GM18870 (cell line): ENCODE measurements around the gene GAS6.

ENCODE experiments used
- ATAC-seq: cut with Tn5 transposase; IDR thresholded peaks from one replicate; pipeline ENCODE4 v1.9.1; 2021; ENCODE audit warnings: moderate library complexity; ENCODE audit not compliant: unreplicated experiment

The GAS6 gene

DNA sequence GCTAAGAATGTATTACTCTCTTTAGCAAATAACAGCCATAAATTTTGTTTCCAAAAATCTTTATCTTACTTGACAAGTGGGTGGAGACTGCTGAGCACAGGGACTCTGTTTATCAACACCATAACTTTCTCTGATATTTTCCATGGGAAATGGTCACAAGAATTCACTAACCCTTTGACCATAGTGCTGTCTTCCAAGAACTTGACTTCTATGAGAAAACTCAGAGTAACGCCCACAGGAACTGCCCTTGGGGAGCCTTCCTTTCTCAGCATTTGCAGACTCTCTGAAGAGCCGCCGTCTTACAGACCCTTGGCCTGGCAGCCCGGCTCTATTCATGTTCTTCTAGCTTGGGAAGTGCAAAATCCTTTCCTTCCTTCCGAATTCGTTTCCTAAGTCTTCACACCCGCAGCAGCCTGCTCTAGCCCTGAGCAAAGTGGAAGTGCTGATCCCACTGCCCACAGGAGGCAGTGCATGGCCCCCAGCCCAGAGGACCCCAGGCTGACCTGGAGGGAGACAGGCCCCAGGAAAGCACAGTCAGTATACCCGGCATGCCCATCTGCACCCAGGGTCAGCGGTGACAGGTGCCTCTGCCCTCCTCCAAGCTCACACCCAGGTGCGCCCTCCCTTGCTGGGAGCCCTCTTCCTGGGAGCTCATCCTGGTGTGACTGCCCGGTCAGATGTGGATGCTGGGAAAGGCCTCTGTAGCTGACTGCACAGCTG is 10.2 kb downstream of the GAS6 start:
- no peak for ATAC-seq

DNA sequence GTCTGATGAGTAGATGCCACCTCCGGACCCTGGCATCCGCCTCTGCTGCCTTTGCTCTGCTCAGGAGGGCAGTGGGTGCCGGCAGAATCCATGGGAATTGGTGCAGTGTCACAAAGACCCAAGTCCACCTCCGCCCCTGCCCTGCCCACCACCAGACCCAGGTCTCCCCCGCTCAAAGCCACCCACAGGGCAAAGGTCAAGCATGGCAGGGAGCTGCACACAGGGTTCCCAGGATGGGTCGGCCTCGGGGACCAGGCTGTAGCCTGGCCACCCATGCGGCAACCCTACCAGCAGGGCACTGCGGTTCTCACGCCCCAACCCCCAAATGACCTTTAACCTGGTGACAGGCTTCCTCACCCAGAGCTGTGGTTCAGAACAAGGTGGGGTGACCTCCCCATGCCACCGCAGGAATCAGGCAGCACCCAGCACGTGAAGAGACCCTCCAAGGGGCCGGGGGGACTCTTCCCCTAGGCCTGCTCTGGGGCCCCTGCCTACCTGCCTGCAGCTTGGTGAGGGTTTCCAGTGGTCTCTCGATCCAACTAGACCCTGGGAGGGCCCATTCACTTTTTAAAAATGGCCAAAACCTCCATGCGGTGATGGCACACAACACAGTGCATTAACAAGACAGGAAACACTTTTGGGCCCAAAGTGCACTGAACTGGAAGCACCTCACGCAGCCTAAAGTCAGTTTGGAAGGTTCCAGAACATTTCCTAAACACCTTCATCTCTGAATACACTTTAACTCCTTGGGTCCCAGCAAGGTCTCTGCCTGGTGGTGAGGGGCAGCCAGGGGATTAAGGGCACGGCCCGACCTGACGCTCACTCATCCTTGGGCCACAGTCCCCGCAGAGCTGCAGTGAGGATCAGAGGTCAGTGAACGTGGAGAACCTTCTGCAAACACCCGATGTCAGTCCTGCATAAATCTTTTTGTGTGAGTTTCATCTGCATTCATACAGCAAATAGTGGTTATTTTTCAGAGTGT is 11.0 kb downstream of the GAS6 start:
- no peak for ATAC-seq

DNA sequence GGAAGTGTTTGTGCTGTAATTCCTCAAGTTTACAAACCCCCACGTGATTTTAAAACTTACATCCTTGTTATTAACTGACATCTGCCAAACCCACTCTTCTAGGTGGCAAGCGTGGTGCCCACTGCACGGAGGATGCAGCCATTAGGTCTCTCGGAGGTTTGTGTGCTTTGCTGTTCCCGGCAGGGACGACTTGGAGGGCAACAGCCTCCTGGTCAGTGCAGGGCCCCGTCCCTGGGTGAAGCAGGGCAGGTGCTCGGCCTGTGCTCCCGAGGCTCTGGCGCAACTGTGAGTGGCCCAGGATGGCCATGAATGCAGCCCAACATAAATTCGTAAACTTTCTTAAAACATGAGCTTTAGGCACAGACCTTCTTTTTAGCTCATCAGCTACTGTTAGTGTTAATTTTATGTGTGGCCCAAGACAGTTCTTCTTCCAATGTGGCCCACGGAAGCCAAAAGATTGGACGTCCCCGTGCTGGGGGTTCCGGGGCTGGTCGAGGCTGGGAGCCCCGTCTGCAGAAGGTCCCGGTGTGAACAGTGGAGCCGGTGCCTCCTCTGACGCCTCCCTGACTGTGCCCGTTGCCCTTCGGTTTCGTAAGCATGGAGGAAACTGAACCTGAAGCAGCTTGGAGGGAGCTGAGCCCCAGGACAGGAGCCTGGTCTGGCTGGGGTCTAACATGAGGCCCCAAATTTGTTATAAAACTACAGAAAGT is 11.9 kb downstream of the GAS6 start:
- ATAC-seq = no peak

DNA sequence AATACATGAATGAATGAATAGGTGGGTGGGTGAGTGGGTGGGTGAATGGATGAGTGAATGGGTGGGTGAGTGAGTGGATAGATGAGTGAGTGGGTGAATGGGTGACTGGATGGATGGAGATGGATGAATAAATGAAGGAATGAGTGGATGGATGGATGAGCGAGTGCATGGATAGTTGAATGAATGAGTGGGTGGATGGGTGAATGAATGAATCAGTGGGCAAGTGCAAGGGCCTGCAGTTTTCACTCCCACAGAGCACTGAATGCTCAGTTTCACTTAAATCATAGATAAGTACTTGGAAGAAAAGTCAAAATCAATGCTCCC is 12.4 kb downstream of the GAS6 start:
- no peak for ATAC-seq

DNA sequence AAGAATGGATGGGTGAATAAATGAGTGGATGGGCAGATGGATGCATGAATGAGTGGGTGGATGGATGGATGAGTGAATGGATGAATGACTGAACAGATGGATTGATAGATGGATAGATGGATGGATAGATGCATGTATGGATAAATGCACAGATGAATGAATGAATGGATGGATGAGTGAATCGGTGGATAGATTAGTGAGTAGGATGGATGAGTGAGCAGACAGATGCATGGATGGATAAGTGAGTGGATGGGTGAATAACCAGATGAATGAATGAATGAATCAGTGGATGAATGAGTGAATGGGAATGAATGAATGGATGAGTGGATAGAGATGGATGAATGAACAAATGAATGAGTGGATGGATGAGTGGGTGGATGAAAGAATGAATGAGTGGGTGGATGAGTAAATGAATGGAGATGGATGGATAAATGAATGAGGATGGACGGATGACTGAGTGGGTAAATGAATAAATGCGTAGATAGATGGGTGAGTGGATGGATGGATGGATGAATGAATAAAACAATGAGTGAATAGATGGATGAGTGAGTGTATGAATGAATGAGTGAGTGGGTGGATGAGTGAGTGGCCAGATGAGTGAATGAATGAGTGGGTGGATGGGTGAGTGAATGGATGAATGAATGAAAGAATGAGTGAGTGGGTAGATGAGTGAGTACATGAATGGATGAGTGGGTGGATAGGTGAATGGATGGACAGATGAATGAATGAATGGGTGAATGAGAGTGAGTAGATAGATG is 13.0 kb downstream of the GAS6 start:
- ATAC-seq = no peak

DNA sequence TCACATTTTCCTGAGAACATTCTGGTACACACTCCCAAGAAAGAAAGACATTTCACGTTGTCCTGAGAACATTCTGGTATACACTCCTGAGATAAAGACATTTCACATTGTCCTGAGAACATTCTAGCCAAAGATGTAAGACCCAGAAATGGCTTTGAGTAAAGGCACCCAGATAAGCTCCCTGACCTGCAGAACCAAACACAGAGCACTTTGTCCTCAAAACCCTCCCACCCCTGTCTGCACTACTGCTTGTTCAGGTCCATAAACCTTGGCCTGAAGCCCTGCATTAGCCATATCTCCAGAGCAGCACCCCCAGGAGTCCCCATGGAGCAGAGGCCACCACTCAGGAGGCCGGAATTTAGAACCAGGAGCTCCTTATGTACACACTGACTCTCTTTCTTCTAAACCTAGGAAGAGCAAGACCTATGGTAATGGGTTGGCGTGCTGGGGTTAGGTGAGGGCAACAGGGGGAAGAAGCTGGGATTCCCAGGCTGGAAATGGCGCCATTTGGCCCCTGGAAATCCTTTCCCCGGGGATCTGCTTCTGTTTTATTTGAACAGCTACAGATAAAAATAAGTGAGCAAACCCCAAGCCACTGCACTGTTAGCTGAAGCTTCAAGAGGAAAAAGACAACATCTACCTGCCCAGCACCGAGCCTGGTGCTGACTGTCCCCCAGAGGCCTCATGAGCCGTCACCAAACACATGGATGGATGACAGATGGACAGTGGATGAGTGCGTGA is 13.7 kb downstream of the GAS6 start:
- no peak for ATAC-seq

DNA sequence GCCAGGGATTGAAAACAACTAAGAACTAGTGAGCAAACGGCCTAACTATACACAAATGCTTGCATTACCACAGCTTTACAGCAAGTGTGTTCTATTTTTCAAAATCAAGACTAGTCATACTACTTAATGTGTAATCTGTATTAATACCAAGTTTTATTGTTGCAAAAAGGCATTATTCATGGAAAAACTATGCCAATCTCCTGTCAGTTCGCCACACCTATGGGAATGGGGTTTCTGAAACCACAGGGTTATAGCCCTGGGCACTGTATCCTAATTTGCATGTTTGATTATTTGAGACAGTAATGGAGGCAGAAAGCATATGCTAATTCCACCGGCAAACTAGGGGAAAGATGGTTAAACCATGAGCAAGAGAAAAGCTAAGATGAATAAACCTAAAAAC is 14.3 kb downstream of the GAS6 start:
- no peak for ATAC-seq

DNA sequence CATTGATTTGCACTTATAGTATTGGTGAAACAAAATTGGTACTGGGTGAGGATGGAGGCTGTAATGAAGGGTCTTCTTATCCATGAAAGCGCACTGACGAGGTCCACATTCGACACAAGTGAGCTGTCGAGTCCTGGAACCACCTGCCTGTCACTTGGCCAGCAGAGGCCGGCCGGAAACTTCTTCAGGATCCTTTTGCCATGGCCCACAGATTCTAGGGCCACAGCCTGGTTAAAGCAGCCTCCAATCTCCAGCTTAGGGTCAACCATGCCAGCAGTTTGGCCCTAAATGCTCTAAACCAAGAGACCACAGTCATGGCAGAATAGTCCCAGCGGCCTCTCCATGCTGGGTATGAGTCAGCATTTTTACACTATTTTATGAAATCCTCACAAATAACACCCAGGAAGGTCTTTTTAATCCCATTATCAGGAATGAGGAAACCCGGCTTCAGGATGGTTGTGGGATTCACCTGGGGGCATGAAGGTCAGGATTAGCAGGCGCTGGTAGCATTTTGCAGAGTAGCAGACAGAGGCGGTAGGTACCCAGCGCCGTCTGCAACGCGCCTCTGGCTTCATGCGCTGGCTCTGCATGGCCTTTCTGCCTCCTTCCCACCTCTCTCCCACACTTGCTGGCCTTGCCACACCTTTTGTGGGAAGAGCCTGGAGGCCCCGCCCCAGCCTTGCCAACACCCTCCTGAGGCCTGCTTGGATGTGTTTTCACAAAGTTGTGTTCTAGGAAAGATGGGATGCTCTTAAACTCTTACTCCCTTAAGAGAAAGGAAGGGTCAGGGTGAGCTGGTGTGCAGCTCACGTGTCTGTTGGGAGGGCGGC is 15.2 kb downstream of the GAS6 start:
- no peak for ATAC-seq

DNA sequence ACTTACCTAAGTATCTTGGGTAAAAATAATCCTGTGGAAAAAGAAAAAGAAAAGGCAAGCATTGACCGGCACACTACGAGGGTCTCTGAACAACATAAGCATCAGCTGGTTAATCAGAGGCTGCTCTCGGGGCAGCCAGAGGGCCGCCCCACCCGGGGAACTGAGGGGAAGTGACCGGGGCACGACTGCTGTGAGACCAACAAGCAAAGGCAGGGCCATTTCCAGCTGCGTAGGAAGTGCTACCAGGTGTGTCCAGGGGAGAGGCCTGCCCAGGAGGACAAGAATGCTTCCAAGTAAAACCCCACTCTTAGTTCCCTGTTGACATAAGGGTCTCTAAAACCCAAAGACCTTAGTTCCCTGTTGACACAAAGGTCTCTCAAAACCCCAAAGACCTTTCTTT is 15.9 kb downstream of the GAS6 start:
- ATAC-seq = no peak

DNA sequence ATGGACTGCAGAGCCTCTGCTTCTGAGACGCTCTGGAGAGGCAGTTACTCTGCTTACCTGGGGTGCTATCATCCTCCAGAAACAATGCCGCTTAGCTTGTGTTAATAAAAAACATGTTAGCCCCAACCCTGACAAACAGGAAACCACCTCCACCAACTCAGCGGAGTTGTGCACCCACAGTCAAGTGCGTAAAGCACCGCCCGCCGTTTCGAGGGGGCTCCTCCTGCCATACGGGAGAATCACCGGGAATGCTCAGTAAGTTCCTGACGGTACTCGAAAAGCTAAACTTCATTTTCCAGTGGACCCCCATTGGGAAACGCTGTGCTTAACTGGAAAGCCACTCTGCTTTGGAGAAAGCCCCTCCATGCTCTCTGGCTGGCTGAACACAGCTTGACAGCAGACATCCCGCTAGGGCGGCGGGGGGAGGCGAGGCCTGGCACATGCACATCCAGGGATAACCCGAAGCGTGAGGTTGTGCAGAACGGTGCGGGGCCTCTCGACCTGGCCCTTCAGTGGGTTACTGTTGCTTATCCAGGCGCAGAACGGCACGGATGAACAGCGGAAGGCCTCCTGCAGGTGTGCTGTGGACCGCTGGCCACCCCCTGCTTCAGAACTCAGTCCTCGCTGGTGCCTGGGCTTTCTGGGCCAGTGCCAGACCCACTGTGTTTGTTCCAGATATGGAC is 17.1 kb downstream of the GAS6 start:
- no peak for ATAC-seq

DNA sequence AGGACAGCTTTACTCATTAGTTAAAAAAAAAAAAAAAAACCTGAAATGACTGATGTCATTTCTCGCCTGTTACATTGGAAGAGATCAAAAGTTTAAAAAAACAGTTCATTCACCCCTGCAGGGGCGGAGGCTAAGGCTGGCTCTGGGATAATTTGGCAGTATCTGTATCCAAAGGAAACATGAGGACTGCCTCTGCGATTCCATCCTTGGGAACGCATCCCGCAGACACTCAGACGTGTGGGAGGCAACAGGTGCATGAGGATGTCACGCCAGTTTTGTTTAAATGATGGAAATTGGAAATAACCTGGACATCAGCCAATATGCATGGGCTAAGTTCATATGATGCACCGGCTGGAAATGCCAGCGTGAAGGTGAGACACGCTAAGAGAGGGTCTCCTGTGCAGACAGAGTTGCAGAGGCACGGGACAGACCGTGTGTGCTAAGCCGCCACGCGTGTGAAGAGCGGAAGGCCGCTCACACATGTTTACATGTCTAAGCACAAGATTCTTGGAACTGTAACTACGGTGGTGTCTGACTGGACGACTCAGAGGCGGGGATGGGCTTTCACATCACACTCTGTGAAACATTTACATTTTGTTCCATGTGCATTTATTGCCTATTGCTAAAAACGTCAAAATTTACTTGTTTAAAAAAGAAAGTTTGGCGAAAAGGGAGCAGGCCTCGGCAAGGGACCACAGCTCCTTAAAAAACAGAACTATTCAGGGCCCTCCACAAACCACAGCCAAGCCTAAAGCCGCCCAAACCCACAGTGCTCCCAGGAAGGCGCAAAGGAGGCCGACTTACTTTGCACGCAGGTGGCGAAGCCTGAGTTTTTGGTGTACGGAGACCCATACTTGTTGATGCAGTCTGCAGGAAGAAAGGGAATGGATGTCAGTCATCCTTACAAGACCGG is 17.9 kb downstream of the GAS6 start:
- ATAC-seq = no peak

DNA sequence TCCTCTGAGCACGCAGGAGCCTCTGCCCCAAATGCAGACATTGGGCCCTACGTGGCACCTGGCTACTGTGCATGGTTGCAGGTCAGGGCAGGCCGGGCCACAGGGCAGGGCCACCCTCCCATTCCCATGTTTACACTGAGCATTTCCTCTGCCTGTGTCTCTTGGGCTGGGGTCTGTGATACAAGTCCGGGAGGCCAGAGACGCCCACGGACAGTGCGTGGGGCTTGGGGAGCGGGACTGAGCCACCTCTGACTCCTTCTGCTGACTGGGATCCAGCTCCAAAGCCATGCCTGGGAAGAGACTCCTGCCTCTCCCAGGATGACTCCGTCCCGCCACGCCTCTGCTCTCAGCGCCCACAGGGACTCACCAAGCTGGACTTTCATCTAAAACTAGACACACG is 18.8 kb downstream of the GAS6 start:
- ATAC-seq = no peak

DNA sequence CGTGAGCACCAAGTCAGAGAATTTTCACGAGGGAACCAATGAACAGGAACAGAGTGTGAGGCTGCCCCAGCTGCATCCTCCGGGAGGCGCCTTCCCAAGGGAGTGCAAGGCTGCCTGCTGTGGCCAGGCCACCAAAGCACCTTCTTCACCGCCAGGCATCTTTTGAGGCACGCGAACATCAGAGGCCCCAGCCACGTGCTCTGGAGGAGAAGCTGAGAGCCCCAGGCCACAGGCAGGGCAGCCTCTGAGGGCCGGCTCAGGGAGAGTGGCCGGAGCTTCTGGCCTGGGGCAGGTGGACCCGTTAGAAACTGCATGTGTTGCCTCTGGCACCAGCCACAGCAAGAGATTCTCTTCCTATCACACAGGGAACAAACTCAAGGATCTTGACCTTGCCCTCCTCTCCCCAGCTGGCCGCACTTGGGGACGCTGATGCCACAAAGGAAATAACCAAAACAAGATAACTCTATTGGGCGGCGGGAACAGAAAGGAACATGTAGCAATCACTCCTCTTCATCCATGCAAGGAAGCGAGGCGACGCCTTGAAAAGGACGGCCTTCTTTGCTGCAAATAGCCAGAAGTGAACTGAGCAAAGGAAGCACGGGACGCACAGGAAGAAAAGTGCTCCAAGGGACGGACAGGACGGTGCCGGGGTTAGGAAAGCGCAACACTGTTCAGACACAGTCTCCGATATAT is 19.9 kb downstream of the GAS6 start:
- ATAC-seq = no peak

DNA sequence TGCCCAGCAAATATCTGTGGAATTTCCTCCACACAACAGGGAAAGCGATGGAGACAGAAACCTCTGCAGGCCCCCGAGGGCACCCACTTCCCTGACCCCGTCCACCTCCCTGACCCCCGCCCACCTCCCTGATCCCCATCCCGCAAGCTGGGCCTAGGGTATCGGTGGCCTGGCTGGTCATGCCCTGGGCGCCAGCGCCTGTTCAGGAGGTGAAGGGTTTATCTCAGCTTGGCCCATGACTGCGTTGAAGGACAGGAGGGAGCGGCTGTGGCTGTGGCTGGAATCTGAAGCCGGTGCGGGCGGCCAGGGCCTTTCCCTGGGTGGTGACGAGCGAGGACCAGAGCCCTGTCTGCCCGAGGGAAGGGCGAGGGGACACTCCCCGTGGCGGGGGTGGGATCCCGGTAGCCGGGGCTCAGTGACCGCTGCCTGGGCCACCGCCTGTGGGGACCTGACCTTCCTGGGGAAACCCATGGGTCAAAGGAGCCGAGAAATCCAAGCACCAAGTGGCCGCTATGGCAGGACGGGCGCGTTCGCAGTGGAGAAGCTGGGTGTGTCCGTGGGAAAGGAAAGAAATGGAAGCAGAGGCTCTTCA is 20.7 kb downstream of the GAS6 start:
- no peak for ATAC-seq

DNA sequence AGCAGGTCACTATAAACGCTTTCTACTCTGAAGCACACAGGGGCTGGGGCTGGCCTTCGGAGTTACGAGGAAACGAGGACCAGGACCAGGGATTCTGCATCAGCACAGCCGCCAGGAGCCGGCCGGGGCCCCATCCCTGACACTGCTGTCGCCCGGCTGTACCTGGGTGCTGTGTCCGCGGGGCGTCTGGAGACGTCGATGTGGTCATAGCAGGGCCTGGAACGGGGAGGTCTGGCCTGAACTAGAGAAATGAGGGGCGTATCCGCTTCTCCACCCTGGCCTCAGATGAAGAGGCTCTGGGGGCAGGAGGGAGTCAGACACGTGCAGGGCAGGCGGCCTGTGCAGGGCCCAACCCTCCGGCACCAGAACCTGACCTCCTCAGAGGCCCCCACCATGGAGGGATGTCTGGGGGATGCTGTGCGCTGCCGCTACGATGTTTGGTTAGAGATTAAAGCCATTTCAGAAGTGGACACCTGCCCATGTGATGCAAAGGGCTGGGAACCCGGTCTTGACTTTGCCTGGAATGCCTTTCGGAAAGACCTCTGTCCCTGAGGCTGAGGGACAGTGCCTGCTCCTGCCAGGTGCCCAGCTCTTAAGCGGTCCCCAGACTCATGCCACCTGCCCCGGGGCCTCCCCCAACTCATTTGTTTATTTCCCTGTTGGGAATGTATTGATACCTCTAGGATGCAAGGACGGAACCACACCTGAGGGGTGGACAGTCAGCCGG is 21.4 kb downstream of the GAS6 start:
- ATAC-seq = no peak

DNA sequence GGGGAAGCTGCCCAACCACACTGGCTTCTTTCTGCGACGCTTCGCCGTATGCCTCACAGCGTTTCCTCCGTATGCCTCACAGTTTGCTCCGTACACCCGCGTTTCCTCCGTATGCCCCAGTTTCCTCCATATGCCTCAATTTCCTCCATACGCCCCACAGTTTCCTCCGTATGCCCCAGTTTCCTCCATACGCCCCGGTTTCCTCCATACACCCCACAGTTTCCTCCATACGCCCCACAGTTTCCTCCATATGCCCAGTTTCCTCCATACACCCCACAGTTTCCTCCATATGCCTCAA is 22.6 kb downstream of the GAS6 start:
- ATAC-seq = no peak
